CMK (cell line): ENCODE measurements around the gene FCGR3A.

Source experiments
- DNase-seq: peaks from one replicate; pipeline ENCODE4 v3.0.0-alpha.2; 2010; ENCODE audit warnings: low read depth

Gene FCGR3A

GRCh38 chr1:161502641-161503393, 46.8 kb downstream of the FCGR3A start:
- DNase-seq = peak; percentile 72

GRCh38 chr1:161502181-161502580, 47.4 kb downstream of the FCGR3A start:
- DNase-seq = no peak

- no peak for DNase-seq
These were observed 48.4 kb downstream of the FCGR3A start for GRCh38 chr1:161501234-161501633.

- no peak for DNase-seq
These were observed 50.2 kb downstream of the FCGR3A start for GRCh38 chr1:161499099-161500039.

- no peak for DNase-seq
These were observed 51.0 kb downstream of the FCGR3A start for GRCh38 chr1:161498646-161499045.

- no peak for DNase-seq
These were observed 51.7 kb downstream of the FCGR3A start for GRCh38 chr1:161497961-161498360.

GRCh38 chr1:161495490-161495889, 54.1 kb downstream of the FCGR3A start:
- no peak for DNase-seq

- no peak for DNase-seq
These were observed 55.4 kb downstream of the FCGR3A start for GRCh38 chr1:161494091-161494735.

GRCh38 chr1:161492827-161493226, 56.8 kb downstream of the FCGR3A start:
- DNase-seq = no peak
